ENCODE measurements around the gene CDKN2C.
A peak's percentile ranks its signal among the peaks of the same experiment; 100 is the strongest.

Gene CDKN2C

DNA sequence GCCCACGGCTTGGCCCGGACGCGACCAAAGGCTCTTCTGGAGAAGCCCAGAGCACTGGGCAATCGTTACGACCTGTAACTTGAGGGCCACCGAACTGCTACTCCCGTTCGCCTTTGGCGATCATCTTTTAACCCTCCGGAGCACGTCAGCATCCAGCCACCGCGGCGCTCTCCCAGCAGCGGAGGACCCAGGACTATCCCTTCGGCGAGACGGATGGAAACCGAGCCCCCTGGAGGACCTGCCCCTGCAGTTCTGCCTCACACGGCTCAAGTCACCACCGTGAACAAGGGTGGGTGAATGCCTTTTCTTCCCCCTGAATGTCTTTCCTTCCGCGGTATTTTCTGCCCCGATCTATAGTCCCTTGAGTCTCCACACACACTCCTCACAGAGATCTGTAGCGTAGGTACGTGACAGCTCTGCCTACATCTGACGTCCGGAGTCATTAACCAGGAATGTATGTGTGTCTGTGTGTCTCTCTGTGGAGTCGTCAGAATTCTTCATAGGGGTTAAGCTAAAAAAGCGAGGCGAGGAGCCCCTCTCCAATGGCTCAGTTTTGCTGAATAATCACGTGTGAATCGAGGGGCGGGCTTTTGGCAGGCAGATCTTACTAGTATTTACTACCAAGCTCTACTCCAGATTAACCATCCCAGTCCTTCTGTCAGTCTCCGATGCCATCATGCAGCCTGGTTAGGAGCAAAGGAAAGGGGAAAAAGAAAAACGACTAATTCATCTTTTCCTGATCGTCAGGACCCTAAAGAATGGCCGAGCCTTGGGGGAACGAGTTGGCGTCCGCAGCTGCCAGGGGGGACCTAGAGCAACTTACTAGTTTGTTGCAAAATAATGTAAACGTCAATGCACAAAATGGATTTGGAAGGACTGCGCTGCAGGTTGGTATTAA, at the start of gene CDKN2C:
CDKN2C (plus strand) TSS at position 635 of the 898 bp plus-strand sequence; CDS start at position 759, 124 bp downstream.
- peak; percentile 52 for DNase-seq (ENCODE audit: extremely low spot score)
- TF ChIP-seq ZNF384 (IDR thresholded peaks at IDR 0.05) = no peak
- TF ChIP-seq, protein P1, sequence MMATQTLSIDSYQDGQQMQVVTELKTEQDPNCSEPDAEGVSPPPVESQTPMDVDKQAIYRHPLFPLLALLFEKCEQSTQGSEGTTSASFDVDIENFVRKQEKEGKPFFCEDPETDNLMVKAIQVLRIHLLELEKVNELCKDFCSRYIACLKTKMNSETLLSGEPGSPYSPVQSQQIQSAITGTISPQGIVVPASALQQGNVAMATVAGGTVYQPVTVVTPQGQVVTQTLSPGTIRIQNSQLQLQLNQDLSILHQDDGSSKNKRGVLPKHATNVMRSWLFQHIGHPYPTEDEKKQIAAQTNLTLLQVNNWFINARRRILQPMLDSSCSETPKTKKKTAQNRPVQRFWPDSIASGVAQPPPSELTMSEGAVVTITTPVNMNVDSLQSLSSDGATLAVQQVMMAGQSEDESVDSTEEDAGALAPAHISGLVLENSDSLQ (IDR thresholded peaks at IDR 0.05) = peak; percentile 85
- ChIA-PET CTCF (interaction anchor here (0.6 to 1.9 kb wide), 4 partner anchors 9 to 616 kb away, joined by 3 to 6 read pairs (median 4); partner anchors contain the start of gene FAF1), POLR2A (interaction anchor here (0.7 to 7.1 kb wide), 12 partner anchors 8 to 268 kb away, joined by 3 to 97 read pairs (median 4); partner anchors contain the start of gene FAF1)

DNA sequence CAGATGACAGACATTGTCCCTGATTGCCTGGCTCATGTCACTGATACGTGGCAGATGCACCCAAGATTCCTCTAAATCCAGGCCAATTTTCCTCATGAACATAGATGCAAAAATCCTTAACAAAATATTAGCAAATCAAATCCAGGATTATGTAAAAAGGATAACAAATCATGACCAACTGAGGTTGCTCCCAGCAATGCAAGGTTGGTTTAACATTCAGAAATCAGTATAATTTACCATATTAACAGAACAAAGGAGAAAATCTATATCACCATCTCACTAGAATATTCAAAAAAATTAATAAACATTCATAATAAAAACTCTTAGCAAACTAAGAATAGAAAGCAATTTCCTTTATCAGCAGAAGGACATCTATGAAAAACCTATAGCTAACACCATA, 49.6 kb upstream of the CDKN2C start:
- ChIA-PET POLR2A (no interaction called here), CTCF (no interaction called here)
- no peak for DNase-seq (ENCODE audit: extremely low spot score)
- no peak for TF ChIP-seq BHLHE40 (IDR thresholded peaks at IDR 0.05; ENCODE audit: borderline replicate concordance)
- TF ChIP-seq FOXM1 (IDR thresholded peaks at IDR 0.05; ENCODE audit: borderline replicate concordance) = no peak
- TF ChIP-seq SP1 (IDR thresholded peaks at IDR 0.05) = no peak
- no peak for TF ChIP-seq ELF4 (IDR thresholded peaks at IDR 0.05)
- TF ChIP-seq FOXK2 (IDR thresholded peaks at IDR 0.05) = no peak
- no peak for TF ChIP-seq CTBP1 (IDR thresholded peaks at IDR 0.05; ENCODE audit: borderline replicate concordance)
- TF ChIP-seq SUZ12 (IDR thresholded peaks at IDR 0.05) = no peak
- TF ChIP-seq HDGF (IDR thresholded peaks at IDR 0.05; ENCODE audit: borderline replicate concordance) = no peak
- TF ChIP-seq, protein P1 (IDR thresholded peaks at IDR 0.05) = no peak
- TF ChIP-seq FOXA1 (IDR thresholded peaks at IDR 0.05) = no peak
- TF ChIP-seq NFRKB (IDR thresholded peaks at IDR 0.05) = no peak
- no peak for TF ChIP-seq L3MBTL2 (conservative IDR thresholded peaks at IDR 0.05)
- no peak for TF ChIP-seq ARNT (IDR thresholded peaks at IDR 0.05)
- no peak for TF ChIP-seq TARDBP (IDR thresholded peaks at IDR 0.05)
- no peak for TF ChIP-seq ZNF384 (IDR thresholded peaks at IDR 0.05)
- TF ChIP-seq LEF1 (IDR thresholded peaks at IDR 0.05; ENCODE audit: borderline replicate concordance) = no peak

DNA sequence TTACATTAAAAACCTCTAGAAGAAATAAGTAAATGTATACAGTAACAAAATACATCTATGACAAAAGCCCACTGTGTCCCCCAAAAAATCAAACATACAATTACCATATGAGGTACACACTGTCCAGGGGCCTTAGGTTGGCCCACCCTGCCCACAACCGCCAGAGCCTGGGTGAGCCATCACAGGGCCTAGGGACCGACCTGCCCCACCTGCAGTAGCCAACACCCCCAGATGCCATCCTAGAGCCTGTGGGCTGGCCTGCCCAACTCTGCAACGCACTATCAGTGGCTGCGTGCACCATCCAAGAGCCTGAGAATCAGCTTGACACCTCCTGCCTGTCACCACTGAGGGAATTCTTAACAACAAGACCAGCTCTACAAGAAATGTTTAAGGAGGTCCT, 49.0 kb upstream of the CDKN2C start:
- POLR2A ChIA-PET = no interaction called here
- no peak for DNase-seq (ENCODE audit: extremely low spot score)
- TF ChIP-seq SUZ12 (IDR thresholded peaks at IDR 0.05) = no peak
- TF ChIP-seq ARNT (IDR thresholded peaks at IDR 0.05) = no peak
- TF ChIP-seq FOXK2 (IDR thresholded peaks at IDR 0.05) = no peak
- TF ChIP-seq SP1 (IDR thresholded peaks at IDR 0.05) = no peak
- TF ChIP-seq NFRKB (IDR thresholded peaks at IDR 0.05) = no peak
- TF ChIP-seq, protein P1 (IDR thresholded peaks at IDR 0.05) = no peak
- TF ChIP-seq HDGF (IDR thresholded peaks at IDR 0.05; ENCODE audit: borderline replicate concordance) = no peak
- TF ChIP-seq FOXM1 (IDR thresholded peaks at IDR 0.05; ENCODE audit: borderline replicate concordance) = no peak
- TF ChIP-seq FOXA1 (IDR thresholded peaks at IDR 0.05) = no peak
- TF ChIP-seq CTBP1 (IDR thresholded peaks at IDR 0.05; ENCODE audit: borderline replicate concordance) = no peak
- TF ChIP-seq BHLHE40 (IDR thresholded peaks at IDR 0.05; ENCODE audit: borderline replicate concordance) = no peak
- TF ChIP-seq ELF4 (IDR thresholded peaks at IDR 0.05) = no peak
- no peak for TF ChIP-seq LEF1 (IDR thresholded peaks at IDR 0.05; ENCODE audit: borderline replicate concordance)
- TF ChIP-seq TARDBP (IDR thresholded peaks at IDR 0.05) = no peak
- no peak for TF ChIP-seq L3MBTL2 (conservative IDR thresholded peaks at IDR 0.05)
- no peak for TF ChIP-seq ZNF384 (IDR thresholded peaks at IDR 0.05)
- CTCF ChIA-PET = interaction anchor here (0.6 kb wide), 1 partner anchor 845 kb away, joined by 3 read pairs; no protein-coding TSS in a partner anchor

DNA sequence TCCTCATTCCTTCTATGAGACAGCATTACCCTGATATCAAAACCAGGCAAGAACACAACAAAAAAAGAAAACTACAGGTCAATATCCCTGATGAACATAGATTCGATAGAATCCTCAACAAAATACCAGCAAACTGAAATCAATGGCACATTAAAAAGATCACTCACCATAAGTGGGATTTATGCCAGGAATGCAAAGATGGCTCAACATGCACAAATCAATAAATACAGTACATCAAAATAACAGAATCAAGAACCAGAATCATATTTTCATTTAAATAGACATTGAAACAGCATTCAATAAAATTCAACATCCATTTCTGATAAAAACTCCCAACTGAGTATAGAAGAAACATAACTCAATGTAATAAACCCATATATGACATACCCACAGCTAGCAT, 46.5 kb upstream of the CDKN2C start:
- CTCF ChIA-PET = no interaction called here
- no peak for DNase-seq (ENCODE audit: extremely low spot score)
- POLR2A ChIA-PET = no interaction called here
- TF ChIP-seq ZNF384 (IDR thresholded peaks at IDR 0.05) (no peak), LEF1 (IDR thresholded peaks at IDR 0.05; ENCODE audit: borderline replicate concordance) (no peak), SUZ12 (IDR thresholded peaks at IDR 0.05) (no peak), L3MBTL2 (conservative IDR thresholded peaks at IDR 0.05) (no peak), ELF4 (IDR thresholded peaks at IDR 0.05) (no peak), HDGF (IDR thresholded peaks at IDR 0.05; ENCODE audit: borderline replicate concordance) (no peak), SP1 (IDR thresholded peaks at IDR 0.05) (no peak), BHLHE40 (IDR thresholded peaks at IDR 0.05; ENCODE audit: borderline replicate concordance) (no peak), FOXM1 (IDR thresholded peaks at IDR 0.05; ENCODE audit: borderline replicate concordance) (no peak), NFRKB (IDR thresholded peaks at IDR 0.05) (no peak), FOXK2 (IDR thresholded peaks at IDR 0.05) (no peak), ARNT (IDR thresholded peaks at IDR 0.05) (no peak), FOXA1 (IDR thresholded peaks at IDR 0.05) (no peak)
- TF ChIP-seq, protein P1 (IDR thresholded peaks at IDR 0.05) = no peak

DNA sequence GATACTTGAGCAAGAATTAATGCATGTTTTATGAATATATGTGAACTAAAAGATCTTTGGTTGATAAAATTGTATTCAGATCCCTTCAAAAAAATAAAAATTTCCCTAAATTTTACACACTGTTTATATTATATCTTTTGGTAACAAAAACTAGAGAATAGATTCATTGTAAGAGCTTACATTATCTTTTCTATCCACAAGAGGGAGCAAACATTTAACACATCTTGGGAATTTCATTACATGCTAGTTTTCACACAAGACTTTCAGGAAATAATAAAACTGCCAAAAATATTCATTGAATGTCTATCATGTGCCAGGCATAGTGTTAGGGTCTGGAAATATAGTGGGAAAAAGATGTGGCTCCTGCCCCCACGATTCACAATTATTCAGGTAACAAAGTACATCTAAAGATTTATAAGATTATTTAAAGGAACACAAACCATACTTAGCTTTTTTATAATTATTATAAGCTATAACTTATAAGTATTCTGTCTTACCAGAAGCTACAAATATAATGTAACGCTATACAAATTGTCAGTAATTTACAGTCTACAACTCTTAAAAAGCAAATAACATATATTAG, 40.6 kb upstream of the CDKN2C start:
- ChIA-PET POLR2A (interaction anchor here (0.8 to 1.8 kb wide), 4 partner anchors 29 to 47 kb away, joined by 3 to 7 read pairs (median 4); partner anchors contain the start of gene FAF1), CTCF (interaction anchor here (0.6 to 1.8 kb wide), 7 partner anchors 9 to 262 kb away, joined by 3 to 10 read pairs (median 3); no protein-coding TSS in a partner anchor)
- no peak for TF ChIP-seq BHLHE40 (IDR thresholded peaks at IDR 0.05; ENCODE audit: borderline replicate concordance)
- TF ChIP-seq, protein P1 (IDR thresholded peaks at IDR 0.05) = 0 out of 2 replicates have a peak, but pooled peaks have one; percentile 11
- peak; percentile 12 for DNase-seq (ENCODE audit: extremely low spot score)
